Loucy (cell line): ENCODE measurements around the gene EDARADD.

Source experiments
- H2AFZ ChIP-seq: fragments of 200-600 bp; sonication (generic); 2 replicates; pipeline ENCODE4 v1.6.0; 2016; ENCODE audit warnings: antibody characterized with exemption, mild to moderate bottlenecking, low read length, moderate library complexity
- H3F3A ChIP-seq: fragments of 200-600 bp; 2 replicates; pipeline ENCODE4 v1.6.0; 2016; ENCODE audit warnings: antibody characterized with exemption, low read depth, mild to moderate bottlenecking
- H3K27me3 ChIP-seq: fragments of 200-600 bp; sonication (generic); 2 replicates; pipeline ENCODE4 v1.6.1; 2014; ENCODE audit warnings: low read length, mild to moderate bottlenecking; ENCODE audit not compliant: insufficient read depth, poor library complexity, severe bottlenecking
- H3K36me3 ChIP-seq: fragments of 200-600 bp; sonication (generic); 2 replicates; pipeline ENCODE4 v1.6.1; 2016; ENCODE audit warnings: low read length; ENCODE audit not compliant: insufficient read depth
- H3K4me1 ChIP-seq: fragments of 200-600 bp; sonication (generic); 2 replicates; pipeline ENCODE4 v1.5.1; 2014; ENCODE audit warnings: low read length, mild to moderate bottlenecking; ENCODE audit not compliant: insufficient read depth, poor library complexity, severe bottlenecking
- H3K4me2 ChIP-seq: fragments of 200-600 bp; sonication (generic); 2 replicates; pipeline ENCODE4 v1.6.0; 2014; ENCODE audit warnings: antibody characterized with exemption, low read length, low read depth, mild to moderate bottlenecking; ENCODE audit not compliant: poor library complexity, severe bottlenecking
- H3K4me3 ChIP-seq: fragments of 200-600 bp; sonication (generic); 2 replicates; pipeline ENCODE4 v1.5.1; 2014; ENCODE audit warnings: low read length, mild to moderate bottlenecking, mixed read lengths; ENCODE audit not compliant: poor library complexity, severe bottlenecking
- H3K79me2 ChIP-seq: fragments of 200-600 bp; sonication (generic); 2 replicates; pipeline ENCODE4 v1.6.1; 2014; ENCODE audit warnings: low read length; ENCODE audit not compliant: insufficient read depth
- H3K9ac ChIP-seq: fragments of 200-600 bp; sonication (generic); 2 replicates; pipeline ENCODE4 v1.6.0; 2014; ENCODE audit warnings: mild to moderate bottlenecking, low read depth, low read length, moderate library complexity; ENCODE audit not compliant: poor library complexity, severe bottlenecking
- H3K9me2 ChIP-seq: fragments of 200-600 bp; sonication (generic); replicated peaks from 2 replicates; pipeline ENCODE4 v1.6.1; 2016; ENCODE audit warnings: low read depth, low read length, mixed read lengths
- H3K9me3 ChIP-seq: fragments of 200-600 bp; sonication (generic); 2 replicates; pipeline ENCODE4 v1.6.1; 2014; ENCODE audit warnings: mild to moderate bottlenecking, antibody characterized with exemption, low read length, low read depth; ENCODE audit not compliant: insufficient read depth
- H4K20me1 ChIP-seq: fragments of 200-600 bp; sonication (generic); 2 replicates; pipeline ENCODE4 v1.6.0; 2014; ENCODE audit warnings: antibody characterized with exemption, low read length, mild to moderate bottlenecking; ENCODE audit not compliant: insufficient read depth, poor library complexity, severe bottlenecking
- EZH2phosphoT487 ChIP-seq: fragments of 200-600 bp; IDR thresholded peaks from 2 replicates; pipeline ENCODE4 v1.6.1; 2018; ENCODE audit warnings: antibody characterized with exemption, mild to moderate bottlenecking, moderate library complexity, borderline replicate concordance
- TF ChIP-seq, protein P1 (sequence below): fragments of 200-600 bp; sonication (generic); conservative IDR thresholded peaks from 2 replicates; pipeline ENCODE4 v1.5.1; 2014; ENCODE audit warnings: mild to moderate bottlenecking, antibody characterized with exemption, low read length

EDARADD gene

GRCh38 chr1:236438614-236439013 is 44.5 kb downstream of the EDARADD start:
- H3K79me2 ChIP-seq: no peaks in the 10 kb centered on the region
- H3K27me3 ChIP-seq: no peaks in the 10 kb centered on the region
- no peak for TF ChIP-seq EZH2phosphoT487
- TF ChIP-seq, protein P1, sequence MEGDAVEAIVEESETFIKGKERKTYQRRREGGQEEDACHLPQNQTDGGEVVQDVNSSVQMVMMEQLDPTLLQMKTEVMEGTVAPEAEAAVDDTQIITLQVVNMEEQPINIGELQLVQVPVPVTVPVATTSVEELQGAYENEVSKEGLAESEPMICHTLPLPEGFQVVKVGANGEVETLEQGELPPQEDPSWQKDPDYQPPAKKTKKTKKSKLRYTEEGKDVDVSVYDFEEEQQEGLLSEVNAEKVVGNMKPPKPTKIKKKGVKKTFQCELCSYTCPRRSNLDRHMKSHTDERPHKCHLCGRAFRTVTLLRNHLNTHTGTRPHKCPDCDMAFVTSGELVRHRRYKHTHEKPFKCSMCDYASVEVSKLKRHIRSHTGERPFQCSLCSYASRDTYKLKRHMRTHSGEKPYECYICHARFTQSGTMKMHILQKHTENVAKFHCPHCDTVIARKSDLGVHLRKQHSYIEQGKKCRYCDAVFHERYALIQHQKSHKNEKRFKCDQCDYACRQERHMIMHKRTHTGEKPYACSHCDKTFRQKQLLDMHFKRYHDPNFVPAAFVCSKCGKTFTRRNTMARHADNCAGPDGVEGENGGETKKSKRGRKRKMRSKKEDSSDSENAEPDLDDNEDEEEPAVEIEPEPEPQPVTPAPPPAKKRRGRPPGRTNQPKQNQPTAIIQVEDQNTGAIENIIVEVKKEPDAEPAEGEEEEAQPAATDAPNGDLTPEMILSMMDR: no peak
- H3K9ac ChIP-seq: no peak overlapping the region
- no peaks in the 10 kb centered on the region for H3F3A ChIP-seq
- H3K4me1 ChIP-seq: no peaks in the 10 kb centered on the region
- H3K4me3 ChIP-seq: no peak overlapping the region
- H3K9me2 ChIP-seq: no peaks in the 10 kb centered on the region
- no peaks in the 10 kb centered on the region for H4K20me1 ChIP-seq
- H3K36me3 ChIP-seq: no peaks in the 10 kb centered on the region
- H3K9me3 ChIP-seq: no peaks in the 10 kb centered on the region
- H2AFZ ChIP-seq: no peak overlapping the region
- H3K4me2 ChIP-seq: no peak overlapping the region

- Histone ChIP-seq H3K27me3 (no peaks in the 10 kb centered on the region), H3K4me2 (no peak overlapping the region), H2AFZ (no peak overlapping the region), H4K20me1 (no peaks in the 10 kb centered on the region), H3K9me3 (no peaks in the 10 kb centered on the region), H3K4me1 (no peaks in the 10 kb centered on the region), H3K79me2 (no peaks in the 10 kb centered on the region), H3K4me3 (no peak overlapping the region), H3K9me2 (no peaks in the 10 kb centered on the region), H3K36me3 (no peaks in the 10 kb centered on the region), H3K9ac (no peak overlapping the region), H3F3A (no peaks in the 10 kb centered on the region)
- no peak for TF ChIP-seq EZH2phosphoT487
- TF ChIP-seq, protein P1: no peak
Measured at GRCh38 chr1:236440373-236440772, 46.3 kb downstream of the EDARADD start.

DNA sequence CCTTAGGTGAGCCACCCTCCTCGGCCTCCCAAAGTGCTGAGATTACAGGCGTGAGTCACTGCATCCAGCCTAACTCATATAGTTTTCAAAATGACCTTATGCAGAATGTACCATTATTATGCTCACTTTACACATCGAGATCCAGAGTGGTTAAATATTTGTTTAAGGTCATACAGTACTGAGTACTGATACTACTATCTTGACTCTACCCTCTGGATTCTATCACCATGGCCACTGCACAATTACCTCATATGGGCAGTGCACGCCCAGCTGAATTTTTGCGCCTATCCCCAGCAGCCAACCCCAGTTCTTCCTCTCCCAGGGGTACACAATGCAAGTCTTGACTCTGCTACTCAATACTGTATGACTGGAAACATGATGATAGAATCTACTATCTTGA is 56.7 kb downstream of the EDARADD start:
- TF ChIP-seq, protein P1: no peak
- TF ChIP-seq EZH2phosphoT487: no peak
- Histone ChIP-seq H3K36me3 (no peaks in the 10 kb centered on the region), H2AFZ (no peak overlapping the region), H3K4me3 (no peak overlapping the region), H3K9ac (no peak overlapping the region), H3K27me3 (no peaks in the 10 kb centered on the region), H3K4me1 (no peaks in the 10 kb centered on the region), H4K20me1 (no peaks in the 10 kb centered on the region), H3K9me3 (no peaks in the 10 kb centered on the region), H3K4me2 (no peak overlapping the region), H3K9me2 (no peaks in the 10 kb centered on the region), H3F3A (no peaks in the 10 kb centered on the region), H3K79me2 (no peaks in the 10 kb centered on the region)
